NCI-H2171 treated with DMSO at 0.1 percent for 48 hours (cell line): ENCODE measurements around the gene LSM7.

ENCODE experiments used
- DNase-seq: peaks from one replicate; lab custom pipeline; 2025; lab: John Stamatoyannopoulos, UW

The LSM7 gene

DNA sequence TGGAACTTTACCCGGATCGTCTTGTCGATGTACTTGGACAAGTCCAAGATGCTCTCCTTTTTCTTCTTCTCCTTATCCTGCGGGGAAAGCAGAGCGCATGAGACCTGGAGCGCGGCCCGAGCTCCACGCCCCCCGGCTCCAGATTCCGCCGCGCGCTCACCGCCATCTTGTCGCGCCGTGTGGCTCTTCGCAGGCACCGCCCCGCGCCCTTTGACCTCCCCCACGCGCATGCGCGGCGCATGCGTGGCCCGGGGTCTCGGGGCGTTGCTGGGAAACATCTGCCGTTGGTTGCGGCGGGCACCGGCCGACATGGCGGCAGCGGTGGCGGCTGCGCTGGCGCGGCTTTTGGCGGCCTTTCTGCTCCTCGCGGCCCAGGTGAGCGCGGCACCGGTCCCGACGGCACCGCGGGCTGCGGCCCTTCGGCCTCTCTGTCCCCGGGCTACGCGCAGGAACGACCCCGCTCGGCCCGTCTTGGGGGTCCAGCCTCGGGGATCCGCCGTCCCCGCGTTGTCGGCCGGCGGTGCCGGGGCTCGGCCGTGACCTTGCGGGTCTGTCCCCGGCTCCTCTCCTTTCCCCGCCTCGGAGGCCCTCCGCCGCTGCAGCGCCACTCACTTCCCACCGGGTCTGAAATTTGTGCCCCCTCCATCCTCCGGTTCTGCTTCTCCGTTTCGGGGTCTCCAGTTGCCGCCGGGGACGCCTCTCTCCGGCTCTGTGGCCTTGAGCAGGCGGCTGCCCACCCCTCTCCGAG lies at the start of gene LSM7, which contains the start of gene SPPL2B:
TSS of gene LSM7 (minus strand) at position 186 of the 748 bp plus-strand sequence. CDS start at position 166, 20 bp downstream.
TSS of gene SPPL2B (plus strand) at position 284 of the 748 bp plus-strand sequence. CDS start at position 310, 26 bp downstream.
- peak; percentile 85 for DNase-seq

DNA sequence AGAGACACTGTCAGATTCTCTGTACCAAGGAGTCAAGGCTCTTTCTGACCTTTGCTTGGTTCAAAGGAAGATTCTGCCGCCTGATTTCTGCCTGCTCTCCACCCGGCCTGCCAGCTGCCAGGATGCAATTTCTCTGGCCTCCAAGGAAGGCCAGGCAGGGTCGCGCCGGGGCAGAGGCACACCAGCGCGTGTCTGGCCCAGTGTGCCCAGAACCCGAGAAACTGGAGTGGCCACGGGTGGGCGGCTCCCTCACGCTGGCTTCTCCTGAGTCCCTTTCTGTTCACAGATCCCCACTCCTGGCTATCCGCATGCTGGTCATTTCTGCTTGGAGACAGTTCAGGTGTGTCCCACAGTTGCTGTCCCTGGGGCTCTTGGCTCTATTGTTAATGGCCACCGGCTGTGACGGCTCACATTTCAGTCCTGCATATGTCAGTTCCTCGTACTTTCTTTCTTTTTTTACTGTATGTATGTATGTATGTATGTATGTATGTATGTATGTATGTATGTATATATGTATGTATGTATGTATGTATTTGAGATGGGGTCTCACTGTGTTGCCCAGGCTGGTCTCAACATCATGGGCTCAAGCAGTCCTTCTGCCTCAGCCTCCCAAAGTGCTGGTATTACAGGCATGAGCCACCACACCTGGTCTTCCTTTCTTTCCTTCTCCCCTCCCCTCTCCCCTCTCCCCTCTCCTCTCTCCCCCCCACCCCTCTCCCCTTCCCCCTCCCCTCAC lies 48.6 kb upstream of the LSM7 start:
- DNase-seq = no peak

DNA sequence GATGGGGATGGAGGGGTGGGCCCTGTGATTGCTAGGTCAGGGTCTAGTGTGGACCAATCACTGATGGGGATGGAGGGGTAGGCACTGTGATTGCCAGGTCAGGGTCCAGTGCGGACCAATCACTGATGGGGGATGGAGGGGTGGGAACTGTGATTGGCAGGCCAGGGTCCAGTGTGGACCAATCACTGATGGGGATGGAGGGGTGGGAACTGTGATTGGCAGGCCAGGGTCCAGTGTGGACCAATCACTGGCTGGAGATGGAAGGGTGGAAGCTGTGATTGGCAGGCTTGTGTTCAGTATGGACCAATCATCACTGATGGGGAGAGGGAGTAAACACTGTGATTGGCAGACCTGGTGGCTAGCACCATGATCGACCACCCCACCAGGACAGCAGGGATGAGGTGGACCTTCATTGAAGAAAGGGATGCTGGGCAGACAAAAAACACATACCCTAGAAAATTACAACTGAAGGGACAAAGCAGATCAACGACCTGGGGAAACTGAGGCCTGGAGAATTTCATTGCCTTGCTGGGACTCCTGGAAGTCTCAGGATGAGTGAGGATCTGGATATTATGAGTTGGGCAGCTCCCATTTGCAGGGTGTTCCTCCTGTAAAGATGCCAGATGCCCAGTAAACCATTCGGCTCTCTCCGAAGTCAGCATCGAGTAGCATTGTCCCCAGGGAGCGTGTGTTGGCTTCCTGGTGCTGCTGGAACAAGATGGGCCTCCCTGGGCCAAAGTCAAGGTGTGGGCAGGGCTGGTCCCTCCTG lies 47.2 kb upstream of the LSM7 start:
- DNase-seq = peak; percentile 31

DNA sequence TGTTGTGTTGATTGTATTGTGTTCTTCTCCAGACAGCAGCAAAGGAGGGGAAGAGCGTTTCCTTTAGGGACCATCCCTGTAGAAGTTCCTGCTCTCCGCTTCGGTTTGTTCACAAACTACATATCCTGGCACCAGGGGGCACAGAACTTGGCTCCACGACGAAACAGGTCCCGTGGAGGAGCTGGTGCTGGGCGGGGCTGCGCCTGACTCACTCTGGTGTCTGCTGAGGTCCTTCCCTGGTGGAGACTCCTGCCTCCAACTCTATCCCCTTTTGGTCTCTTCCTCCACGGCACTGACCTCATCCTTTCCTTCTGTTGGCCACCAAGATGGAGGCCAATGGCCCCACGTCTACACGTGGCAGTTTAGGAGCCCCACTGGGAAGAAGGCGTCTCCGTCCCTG lies 46.4 kb upstream of the LSM7 start:
- no peak for DNase-seq

DNA sequence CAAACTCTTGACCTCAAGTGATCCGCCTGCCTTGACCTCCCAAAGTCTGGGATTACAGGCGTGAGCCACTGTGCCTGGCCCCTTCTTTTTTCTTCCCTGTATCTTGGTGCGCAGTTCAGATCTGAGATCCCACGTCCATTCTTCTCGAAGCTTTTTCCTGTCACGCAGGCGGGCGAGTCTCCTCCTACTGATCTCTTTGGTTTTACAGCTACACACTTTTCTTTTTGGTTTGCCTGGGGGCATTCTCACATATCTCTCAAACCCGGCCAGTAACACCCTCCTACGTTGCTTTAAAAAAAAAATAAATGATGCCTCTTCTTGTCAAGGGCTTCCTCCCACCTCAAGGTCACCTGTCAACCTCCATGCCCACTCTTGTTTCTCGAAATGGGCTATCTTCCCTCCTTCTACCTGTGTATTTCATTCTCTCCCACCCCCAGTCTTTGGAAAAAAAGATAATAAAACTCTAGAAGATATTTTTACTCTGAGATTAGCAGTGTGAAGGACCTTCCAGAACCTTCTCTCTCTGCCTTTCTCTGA lies 43.8 kb upstream of the LSM7 start:
- no peak for DNase-seq

DNA sequence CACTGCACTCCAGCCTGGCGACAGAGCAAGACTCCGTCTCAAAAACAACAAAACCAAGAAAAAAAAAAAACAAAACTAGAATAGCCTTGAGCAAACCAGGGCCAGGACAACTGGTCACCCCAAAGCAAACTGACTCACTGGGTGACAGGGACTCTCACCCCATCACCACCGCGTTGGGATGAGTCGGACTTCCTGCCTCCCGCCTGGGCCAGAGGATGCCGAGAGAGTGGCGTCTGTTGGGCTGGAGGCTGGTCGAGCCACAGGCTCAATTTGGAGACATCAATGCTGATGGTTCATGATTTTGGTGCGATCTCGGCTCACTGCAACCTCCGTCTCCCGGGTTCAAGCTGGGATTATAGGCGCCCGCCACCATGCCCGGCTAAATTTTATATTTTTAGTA lies 43.3 kb upstream of the LSM7 start:
- DNase-seq = no peak

DNA sequence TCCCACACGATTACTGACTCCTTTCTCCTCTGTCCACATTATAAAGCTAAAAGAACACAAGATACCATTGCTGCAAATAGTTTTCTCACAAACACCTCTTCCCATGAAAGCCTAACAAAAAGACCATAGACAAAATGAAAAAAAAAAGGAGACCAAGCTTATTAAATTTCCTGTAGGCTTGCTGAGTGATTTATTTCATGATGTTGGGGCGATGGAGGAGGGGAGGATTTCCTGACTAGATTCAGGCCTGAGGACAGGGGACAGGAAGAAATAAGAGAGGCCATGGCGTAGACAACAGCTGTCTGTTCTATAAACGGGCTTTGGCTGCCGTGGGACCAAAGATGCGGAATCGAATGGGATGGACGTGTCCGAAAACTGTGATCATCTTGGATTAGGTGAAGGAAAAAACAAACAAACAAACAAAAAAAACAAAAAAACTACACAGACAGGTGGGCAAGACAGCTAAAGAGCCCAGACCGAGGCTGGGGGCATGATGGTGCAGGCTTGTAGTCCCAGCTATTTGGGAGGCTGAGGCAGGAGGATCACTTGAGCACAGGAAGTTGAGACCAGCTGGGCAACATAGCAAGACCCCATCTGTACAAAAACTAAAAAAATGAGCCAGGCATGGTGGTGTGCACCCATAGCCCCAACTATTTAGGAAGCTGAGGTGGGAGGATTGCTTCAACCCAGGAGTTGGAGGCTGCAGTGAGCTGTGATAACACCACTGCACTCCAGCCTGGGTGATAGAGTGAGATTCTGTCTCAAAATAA lies 37.0 kb upstream of the LSM7 start:
- no peak for DNase-seq

DNA sequence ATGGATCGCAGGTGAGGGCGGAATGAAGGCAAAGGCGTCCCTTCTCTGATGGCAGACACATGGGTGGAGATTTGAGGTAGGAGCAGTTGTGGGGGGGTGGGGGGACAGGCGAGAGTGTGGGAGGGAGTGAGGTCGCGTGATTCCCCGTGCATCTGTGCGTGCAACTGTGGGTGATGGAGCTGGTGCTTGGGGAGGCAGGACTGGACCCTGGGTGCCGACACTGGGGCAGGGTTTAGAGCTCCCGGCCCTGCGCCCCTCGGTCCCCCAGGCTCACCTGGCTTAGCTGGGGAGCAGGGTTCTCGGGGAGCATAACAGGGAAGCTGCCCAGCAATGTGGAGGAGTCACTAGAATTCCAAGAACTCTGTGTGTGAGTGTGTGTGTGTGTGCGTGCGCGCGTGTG lies 35.0 kb upstream of the LSM7 start:
- DNase-seq = no peak

DNA sequence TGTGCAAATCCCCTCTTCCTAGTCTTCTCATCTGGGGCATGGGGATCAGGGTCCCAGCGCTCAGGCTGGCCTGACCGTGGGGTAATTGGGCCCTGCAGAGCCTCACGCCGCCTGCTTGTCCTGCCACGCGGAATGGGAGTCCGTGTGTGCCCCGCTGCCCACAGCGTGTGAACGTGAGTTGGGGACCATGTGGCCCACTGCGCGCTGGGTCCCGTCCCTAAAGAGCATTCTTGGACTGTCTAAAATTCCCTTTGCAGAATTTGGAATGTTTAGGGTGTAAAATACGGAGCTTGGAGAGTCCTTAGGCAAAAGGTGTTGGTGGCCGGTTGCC lies 34.5 kb upstream of the LSM7 start:
- no peak for DNase-seq

DNA sequence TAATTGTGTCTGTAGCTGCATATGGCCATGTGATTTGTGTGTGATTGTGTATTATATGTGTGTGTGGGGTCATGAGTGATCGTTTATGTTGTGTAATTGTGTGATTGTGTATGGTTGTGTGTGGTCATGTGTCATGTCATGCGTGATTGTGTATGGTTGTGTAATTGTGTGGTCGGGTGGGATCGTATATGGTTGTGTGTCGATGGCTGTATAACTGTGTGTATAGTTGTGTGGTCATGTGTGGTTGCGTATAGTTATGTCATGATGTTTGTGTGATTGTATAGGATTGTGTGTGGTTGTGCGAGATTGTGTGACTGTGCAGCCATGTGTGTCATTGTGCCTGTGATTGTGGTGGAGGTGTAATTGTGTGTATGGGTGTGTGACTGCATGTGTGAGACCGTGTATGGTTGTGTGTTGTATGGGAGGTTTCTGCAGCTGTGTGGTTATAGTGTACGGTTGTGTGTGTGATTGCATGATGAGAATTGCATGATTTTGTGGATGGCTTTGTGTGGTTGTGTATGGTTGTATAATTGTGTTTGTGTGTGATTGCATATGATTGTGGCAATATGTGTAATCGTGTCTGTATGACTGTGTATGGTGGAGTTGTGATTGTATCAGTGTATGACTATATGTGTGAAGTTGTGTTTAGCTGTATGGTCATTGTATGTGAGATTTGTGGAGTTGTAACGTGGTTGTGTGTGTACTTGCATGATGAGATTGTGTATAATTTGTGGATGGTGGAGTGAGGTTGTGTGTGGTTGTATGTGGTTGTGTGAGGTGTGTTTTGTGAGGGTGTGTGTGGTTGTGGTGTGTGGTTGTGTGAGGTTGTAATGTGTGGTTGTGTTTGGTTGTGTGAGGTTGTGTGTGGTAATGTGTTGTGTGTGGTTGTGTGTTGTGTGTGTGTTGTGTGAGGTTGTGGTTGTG lies 33.9 kb upstream of the LSM7 start:
- no peak for DNase-seq

DNA sequence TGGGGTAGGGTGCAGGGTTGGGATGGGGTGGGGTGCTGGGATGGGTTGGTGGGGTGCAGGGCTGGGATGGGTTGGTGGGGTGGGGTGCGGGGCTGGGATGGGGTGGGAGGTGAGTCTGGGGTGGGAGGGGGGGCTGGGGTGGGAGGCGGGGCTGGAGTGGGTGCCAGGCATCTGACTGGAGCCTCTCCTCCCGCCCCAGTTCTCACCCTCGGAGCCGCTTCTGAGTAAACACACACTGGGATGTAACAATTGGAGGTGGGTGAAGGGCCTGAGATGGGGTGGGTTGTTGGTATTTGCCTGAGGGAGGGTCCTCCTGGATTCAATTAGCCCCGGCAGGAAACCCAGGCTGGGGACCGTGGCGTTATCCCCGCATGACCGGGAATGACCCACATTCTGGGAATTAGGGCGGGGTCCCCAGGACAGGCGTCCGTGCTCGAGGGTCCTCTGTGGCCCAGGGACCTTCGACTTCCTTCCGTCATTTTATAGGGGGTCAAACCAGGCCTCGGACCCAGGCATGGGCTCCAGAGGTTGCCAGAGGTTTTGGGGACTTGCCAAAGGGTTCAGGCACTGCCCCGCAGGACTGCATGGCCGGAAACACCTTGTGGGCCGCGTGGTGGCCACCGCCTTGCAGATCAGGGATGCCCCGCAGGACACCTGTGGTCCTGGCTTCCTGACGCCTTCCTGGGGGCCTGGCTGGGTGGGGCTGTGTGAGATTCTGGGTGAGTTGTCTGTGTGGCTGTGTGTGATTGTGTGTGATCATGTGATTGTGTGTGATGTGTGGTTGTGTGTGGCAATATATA lies 33.1 kb upstream of the LSM7 start:
- DNase-seq = no peak

DNA sequence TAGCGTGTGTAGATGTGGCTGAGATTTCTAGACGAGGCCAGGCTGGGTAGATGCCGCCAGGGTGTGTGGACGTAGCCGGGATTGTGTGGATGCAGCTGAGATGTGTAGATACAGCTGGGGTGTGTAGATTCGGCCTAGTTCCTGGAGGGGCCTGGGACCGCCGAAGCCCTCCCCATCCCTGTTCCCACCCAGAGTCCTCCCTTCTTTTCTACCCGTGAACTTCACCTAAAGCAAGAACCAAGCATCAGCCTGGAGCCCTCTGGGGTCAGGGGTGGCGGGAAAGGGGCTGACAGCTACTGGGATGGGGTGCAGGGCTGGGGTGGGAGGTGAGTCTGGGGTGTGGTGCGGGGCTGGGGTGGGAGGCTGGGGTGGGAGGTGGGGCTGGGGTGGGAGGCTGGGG lies 32.4 kb upstream of the LSM7 start:
- DNase-seq = no peak

DNA sequence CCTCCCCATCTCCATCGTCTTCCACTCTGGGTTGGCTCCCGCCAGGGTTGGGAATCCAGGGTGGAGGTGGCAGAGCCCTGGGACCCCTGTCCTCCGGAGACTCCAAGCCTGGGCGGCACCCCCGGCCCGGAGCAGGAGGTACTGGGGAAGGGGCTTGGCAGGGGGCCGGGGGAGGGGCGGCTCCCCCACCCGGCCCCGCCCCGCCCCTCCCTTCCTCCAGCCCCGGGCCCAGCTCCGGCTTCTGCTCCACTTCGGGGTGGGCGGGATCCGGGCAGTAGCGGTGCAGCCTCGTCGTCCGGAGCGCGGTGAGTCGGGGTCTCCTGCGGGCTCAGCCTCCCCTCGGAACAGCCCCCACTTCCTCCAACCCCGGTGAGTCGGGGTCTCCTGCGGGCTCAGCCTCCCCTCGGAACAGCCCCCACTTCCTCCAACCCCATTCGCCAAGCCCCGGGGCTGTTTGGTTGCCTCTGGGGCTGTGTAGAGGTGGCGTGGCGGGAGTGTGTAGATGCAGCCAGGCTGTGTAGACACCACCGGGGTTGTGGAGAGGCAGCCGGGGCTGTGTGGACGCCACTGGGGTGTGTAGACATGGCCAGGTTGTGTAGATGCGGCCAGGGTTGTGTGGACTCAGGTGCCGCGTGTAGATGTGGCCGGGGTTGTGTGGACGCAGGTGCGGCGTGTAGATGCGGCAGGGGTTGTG lies 31.8 kb upstream of the LSM7 start, which contains the start of gene TMPRSS9:
TSS of gene TMPRSS9 (plus strand) at position 274 of the 694 bp plus-strand sequence. CDS start 29,521 bp downstream, outside the sequence.
- no peak for DNase-seq

DNA sequence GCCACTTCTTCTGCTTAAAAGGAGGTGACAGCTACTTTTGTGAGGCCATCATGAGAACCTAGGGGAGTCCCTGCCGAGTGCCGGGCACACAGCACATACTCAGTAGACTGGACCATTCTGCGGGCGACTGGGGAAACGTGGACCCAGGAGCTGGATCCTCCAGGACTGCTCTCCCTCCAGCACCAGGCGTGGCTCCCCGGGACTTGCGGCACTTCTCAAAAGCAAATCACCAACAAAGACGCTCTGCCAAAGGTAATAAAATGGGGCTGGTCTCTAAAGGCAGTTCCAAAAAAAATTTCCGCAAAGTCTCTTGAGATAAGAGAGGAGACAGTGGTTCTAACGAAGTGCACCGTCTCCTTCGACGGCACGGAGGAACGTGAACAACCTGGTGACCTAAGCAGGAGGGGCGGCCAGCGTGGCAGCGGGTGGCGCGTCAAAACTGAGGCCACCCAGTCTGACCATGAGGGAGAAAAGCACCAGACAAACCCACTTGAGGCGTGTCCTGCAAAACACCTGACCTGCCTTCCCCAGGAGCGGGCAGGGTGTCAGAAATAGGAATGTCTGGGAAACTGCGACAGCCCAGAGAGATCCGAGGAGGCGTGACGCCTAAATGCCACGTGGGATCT lies 30.3 kb upstream of the LSM7 start:
- no peak for DNase-seq

DNA sequence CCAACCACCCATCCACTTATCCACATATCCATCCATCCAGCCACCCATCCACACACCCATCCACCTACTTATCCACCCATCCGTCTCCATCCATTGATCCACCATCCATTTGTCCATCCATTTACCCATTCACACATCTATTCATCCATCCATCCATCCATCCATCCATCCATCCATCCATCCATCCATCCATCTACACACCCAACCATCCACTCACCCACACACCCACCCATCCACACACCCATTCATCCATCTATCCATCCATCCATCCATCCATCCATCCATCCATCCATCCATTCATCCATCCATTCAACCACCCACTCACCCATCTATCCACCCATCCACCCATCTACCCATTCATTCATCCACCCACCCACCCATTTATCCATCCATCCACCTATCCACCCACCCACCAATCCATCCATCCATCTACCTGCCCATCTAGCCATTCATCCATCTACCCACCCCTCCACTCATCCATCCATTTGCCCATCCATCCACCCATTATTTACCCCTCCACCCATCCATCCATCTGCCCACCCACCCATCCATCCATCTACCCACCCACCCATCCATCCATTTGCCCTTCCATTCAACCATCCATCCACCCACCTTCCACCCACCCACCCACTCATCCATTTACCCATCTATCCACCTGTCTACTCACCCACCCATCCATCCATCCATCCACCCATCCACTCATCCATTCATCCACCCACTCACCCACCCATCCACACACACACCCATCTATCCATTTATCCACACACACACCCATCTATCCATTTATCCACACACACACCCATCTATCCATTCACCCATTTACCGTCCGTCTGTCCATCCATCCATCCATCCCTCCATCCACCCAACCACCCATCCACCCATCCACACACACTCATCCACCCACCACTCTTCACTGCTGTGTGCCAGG lies 29.2 kb upstream of the LSM7 start:
- no peak for DNase-seq

DNA sequence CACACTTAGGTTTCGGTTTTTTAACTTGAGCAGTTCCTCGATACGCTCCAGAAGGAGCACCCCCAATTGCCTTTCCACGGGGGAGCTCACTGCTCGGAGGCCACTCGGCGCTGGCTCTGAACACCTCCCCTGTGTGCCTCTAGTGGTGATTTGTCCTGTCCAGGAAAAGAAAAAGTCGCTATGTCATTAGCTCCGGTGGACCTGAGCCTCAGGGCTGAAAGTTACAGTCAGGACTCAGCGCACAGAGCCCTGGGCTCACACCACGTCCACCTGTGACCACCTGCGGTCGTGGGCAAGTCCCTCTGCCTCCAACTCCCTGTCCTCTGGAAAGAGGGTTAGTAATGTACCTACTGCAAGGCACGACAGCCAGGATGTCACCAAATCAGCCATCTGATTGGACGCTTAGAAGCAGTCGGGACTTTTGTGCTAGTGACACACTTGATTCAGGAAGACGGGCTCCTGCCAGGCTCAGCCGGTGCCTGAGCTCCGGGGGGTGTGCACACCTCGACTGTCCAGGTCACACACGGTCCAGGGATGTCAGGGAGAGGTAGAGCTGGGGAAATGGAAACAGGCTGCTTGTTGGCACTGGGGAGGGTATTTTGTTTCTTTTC lies 27.8 kb upstream of the LSM7 start:
- no peak for DNase-seq
